Activated naive CD8-positive, alpha-beta T cell treated with anti-CD3 and anti-CD28 coated beads, Interleukin-2, amount 10 ng/mL, durations not matched to agents 7 days and 5 days (primary cell): ENCODE measurements around the gene LDAH. TPM values are rescaled to one million over a fixed set of nuclear protein-coding genes. Genes with fewer than 3 reads are reported as not detected.
"Not testable (repeated sequence)": the region's sequence is repeated elsewhere in the genome, so short reads cannot be mapped to it uniquely, and the experiment has no call there.

ENCODE experiments used
- ATAC-seq: fragments of 150-1000 bp; cut with Tn5 transposase; one replicate; pipeline ENCODE4 v1.10.0; 2021; ENCODE audit warnings: low read depth, moderate library complexity
- POLR2A ChIA-PET: fragments of 350-600 bp; sonication (Branson Sonifier 250); formaldehyde crosslinking; loops from one replicate; lab custom pipeline; 2021; ENCODE audit warnings: antibody characterized with exemption; lab: Charles Lee
- DNase-seq: peaks from one replicate; pipeline ENCODE4 v3.0.0; 2021
- H3K27ac Mint-ChIP-seq: one replicate; pipeline ENCODE4 v1.8.0; 2022; ENCODE audit warnings: mild to moderate bottlenecking, mixed read lengths
- H3K27me3 Mint-ChIP-seq: one replicate; pipeline ENCODE4 v1.8.0; 2022; ENCODE audit warnings: mild to moderate bottlenecking, moderate library complexity, mixed read lengths
- H3K36me3 Mint-ChIP-seq: one replicate; pipeline ENCODE4 v1.8.0; 2021; ENCODE audit warnings: mild to moderate bottlenecking, mixed read lengths
- H3K4me1 Mint-ChIP-seq: one replicate; pipeline ENCODE4 v1.8.0; 2021; ENCODE audit warnings: mixed read lengths
- H3K4me3 Mint-ChIP-seq: one replicate; pipeline ENCODE4 v1.8.0; 2022; ENCODE audit warnings: mild to moderate bottlenecking, moderate library complexity, mixed read lengths
- H3K9me3 Mint-ChIP-seq: one replicate; pipeline ENCODE4 v1.8.0; 2021; ENCODE audit warnings: mixed read lengths
- total RNA-seq, 2 experiments: library from RNA; stranded (reverse); gene quantifications; one replicate each; pipeline ENCODE4 v1.2.3, GENCODE V29; 2021

The LDAH gene
- total RNA-seq, 2 experiments from 2014 or later, result 19.1 to 21.8 TPM

DNA sequence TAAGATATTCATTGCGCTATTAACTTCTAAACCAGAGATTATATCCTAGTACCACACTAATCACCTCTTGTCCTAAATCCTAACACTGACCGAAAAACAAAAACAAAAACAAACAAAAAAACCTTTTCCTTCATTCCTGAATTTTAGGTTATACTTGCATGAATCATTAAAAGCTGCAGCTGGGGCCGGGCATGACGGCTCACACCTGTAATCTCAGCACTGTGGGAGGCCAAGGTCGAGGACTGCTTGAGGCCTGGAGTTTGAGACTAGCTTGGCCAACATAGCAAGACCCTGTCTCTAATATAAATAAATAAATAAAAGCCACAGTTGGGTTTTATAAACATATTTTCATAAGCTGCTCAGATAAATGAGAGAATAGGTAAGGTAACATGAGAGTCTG, 96.0 kb downstream of the LDAH start:
- Mint-ChIP-seq H3K27me3 (no peaks in the 10 kb centered on the region), H3K9me3 (peaks cover 2% of the 10 kb centered on the region), H3K4me1 (no peaks in the 10 kb centered on the region), H3K36me3 (peaks cover 35% of the 10 kb centered on the region), H3K4me3 (no peak overlapping the region), H3K27ac (no peak overlapping the region)
- no peak for DNase-seq
- ATAC-seq, result no peak
- POLR2A ChIA-PET, result no interaction called here

DNA sequence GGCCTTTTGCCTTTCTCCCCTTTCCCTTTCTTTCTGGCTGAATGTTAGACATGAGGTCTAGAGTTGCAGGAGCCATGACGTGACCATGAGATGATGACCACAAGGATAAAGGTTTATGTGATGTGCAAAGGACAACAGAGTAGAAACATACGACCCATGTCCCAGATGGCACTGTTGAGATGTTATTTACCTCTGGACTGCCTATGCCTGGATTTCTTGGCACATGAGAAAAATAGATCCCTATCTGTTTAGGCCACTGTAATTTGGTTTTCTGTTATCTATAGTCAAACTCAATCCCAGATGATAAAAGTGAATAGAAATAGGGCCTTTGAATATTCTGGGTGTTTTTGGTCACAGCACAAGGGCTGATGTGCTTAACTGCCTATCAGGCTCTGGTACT, 97.1 kb downstream of the LDAH start:
- Mint-ChIP-seq H3K27ac (no peak overlapping the region), H3K4me3 (no peak overlapping the region), H3K27me3 (no peaks in the 10 kb centered on the region), H3K9me3 (peaks cover 2% of the 10 kb centered on the region), H3K36me3 (peaks cover 33% of the 10 kb centered on the region), H3K4me1 (no peaks in the 10 kb centered on the region)
- no peak for ATAC-seq
- no peak for DNase-seq
- POLR2A ChIA-PET, result no interaction called here

DNA sequence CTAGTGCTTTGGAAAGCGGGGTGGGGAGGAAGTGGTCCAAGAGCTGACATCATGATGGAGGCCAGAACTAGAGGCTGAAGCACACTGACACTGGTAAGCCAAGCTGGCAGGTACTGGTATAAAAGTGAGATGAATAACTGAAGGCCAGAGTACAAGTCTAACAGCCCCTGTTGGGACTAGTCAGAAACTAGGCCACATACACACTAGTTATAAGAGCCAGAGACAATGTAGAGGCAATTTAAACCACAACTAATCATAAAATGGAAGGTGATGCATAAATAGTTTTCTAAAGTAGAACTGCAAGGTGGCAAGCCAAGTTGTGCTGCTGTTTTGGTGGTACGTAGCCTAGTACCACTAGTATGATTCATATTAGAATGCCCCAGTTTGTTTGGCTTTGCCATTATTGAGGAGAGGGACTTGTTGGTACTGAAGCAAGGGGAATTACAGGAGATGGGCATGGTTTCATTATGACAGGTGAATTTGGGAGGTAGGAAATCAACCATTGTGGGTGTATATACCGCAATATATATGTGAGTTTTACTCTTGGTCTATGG, 98.3 kb downstream of the LDAH start:
- Mint-ChIP-seq H3K36me3 (peaks cover 36% of the 10 kb centered on the region), H3K4me3 (no peak overlapping the region), H3K9me3 (peaks cover 2% of the 10 kb centered on the region), H3K27ac (no peak overlapping the region), H3K4me1 (no peaks in the 10 kb centered on the region), H3K27me3 (no peaks in the 10 kb centered on the region)
- POLR2A ChIA-PET, result no interaction called here
- ATAC-seq, result no peak
- no peak for DNase-seq

DNA sequence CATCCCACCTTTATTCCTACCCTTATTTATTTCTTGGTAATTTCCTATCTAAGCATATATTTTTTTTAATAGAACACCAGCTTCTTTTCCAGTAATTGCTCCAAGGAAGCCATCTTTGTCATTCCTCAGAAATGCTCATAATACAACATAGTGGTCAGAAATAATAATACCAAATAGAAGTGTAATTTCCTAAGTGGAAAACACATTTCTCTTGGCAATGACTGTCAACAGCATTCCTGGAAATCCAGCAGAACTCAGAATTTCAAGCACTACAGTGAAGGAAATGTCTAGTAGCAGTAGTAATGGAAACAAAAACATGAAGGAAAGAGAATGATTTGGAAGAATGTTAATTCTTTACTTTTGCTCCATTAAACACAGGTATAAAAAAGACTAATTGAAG, 99.4 kb downstream of the LDAH start:
- H3K4me1 Mint-ChIP-seq, result no peaks in the 10 kb centered on the region
- POLR2A ChIA-PET, result no interaction called here

DNA sequence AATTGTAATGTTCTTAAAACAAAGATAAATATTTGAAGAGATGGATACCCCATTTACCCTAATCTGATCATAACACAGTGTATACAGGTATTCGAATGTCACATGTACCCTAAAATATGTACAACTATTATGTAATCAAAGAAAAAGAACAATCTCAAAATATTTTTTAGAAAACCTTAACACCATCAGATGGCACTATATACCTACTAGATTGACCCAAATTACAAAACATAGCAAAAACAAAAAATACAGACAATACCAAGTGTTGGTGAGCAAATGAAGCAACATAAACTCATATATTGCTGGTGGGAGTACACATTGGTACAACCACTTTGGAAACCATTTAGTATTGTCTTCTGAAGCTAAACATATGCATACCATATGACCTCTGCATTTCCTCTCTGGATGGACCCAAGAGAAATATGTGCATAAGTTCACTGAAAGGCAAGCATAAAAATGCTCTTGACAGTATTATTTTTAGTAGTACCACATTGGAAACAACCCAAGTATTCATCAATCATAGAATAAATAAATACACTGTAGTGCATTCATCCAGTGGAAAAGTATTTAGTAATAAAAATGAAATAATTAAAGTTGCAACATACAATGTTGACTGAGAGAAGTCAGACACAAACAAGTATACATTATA, 100.2 kb downstream of the LDAH start:
- Mint-ChIP-seq H3K4me1 (no peaks in the 10 kb centered on the region), H3K4me3 (no peak overlapping the region), H3K27ac (no peak overlapping the region), H3K9me3 (peaks cover 2% of the 10 kb centered on the region), H3K36me3 (peaks cover 41% of the 10 kb centered on the region), H3K27me3 (no peaks in the 10 kb centered on the region)
- no peak for DNase-seq
- no peak for ATAC-seq
- POLR2A ChIA-PET, result no interaction called here

More for the DNA sequence above, 99.4 kb downstream of the LDAH start:
- ATAC-seq (no peak), DNase-seq (no peak)
- no peaks in the 10 kb centered on the region for H3K27me3 Mint-ChIP-seq
- H3K9me3 Mint-ChIP-seq, result peaks cover 2% of the 10 kb centered on the region
- peaks cover 39% of the 10 kb centered on the region for H3K36me3 Mint-ChIP-seq
- no peak overlapping the region for H3K4me3 Mint-ChIP-seq
- no peak overlapping the region for H3K27ac Mint-ChIP-seq

DNA sequence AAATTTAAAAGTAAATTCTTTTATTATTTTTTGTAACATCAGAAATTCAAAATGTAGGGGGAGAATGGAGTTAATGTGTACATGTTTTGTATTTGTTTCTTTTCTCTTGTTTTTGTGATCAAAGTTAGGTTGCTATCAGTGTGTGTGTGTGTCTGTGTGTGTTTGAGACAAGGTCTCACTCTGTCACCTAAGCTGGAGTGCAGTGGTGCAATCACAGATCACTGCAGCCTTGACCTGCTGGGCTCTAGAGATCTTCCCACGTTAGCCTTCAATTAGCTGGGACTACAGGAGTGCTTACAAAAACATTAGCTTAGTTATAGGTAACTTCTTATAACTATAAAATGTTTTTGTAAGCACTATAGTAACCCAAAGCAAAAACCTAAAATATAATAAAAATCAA, 105.3 kb downstream of the LDAH start:
- no peaks in the 10 kb centered on the region for H3K27me3 Mint-ChIP-seq
- H3K27ac Mint-ChIP-seq, result no peak overlapping the region
- no peak overlapping the region for H3K4me3 Mint-ChIP-seq
- H3K9me3 Mint-ChIP-seq, result peaks cover 10% of the 10 kb centered on the region
- peaks cover 45% of the 10 kb centered on the region for H3K36me3 Mint-ChIP-seq
- no peaks in the 10 kb centered on the region for H3K4me1 Mint-ChIP-seq
- POLR2A ChIA-PET, result no interaction called here
- DNase-seq, result no peak
- no peak for ATAC-seq

DNA sequence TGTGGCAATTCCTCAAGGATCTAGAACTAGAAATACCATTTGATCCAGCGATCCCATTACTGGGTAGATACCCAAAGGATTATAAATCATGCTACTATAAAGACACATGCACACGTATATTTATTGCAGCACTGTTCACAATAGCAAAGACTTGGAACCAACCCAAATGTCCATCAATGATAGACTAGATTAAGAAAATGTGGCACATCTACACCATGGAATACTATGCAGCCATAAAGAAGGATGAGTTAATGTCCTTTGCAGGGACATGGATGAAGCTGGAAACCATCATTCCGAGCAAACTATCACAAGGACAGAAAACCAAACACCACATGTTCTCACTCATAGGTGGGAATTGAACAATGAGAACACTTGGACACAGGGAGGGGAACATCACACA, 106.7 kb downstream of the LDAH start:
- H3K4me3 Mint-ChIP-seq, H3K27me3 Mint-ChIP-seq, H3K4me1 Mint-ChIP-seq, DNase-seq, H3K27ac Mint-ChIP-seq, POLR2A ChIA-PET, ATAC-seq, H3K9me3 Mint-ChIP-seq: not testable (repeated sequence)
- H3K36me3 Mint-ChIP-seq, result peaks cover 44% of the 10 kb centered on the region

DNA sequence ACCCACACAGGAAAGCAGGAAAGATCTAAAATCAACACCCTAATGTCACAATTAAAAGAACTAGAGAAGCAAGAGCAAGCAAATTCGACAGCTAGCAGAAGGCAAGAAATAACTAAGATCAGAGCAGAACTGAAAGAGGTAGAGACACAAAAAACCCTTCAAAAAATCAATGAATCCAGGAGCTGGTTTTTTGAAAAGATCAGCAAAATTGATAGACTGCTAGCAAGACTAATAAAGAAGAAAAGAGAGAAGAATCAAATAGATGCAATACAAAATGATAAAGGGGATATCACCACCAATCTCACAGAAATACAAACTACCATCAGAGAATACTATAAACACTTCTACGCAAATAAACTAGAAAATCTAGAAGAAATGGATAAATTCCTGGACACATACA, 108.5 kb downstream of the LDAH start:
- not testable (repeated sequence) for H3K27me3 Mint-ChIP-seq
- H3K36me3 Mint-ChIP-seq, result peaks cover 44% of the 10 kb centered on the region

DNA sequence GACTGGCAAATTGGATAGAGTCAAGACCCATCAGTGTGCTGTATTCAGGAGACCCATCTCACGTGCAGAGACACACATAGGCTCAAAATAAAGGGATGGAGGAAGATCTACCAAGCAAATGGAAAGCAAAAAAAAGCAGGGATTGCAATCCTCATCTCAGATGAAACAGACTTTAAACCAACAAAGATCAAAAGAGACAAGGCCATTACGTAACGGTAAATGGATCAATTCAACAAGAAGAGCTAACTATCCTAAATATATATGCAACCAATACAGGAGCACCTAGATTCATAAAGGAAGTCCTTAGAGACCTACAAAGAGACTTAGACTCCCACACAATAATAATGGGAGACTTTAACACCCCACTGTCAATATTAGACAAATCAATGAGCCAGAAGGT, 109.3 kb downstream of the LDAH start:
- DNase-seq, H3K27ac Mint-ChIP-seq, H3K9me3 Mint-ChIP-seq, ATAC-seq, H3K27me3 Mint-ChIP-seq, H3K4me3 Mint-ChIP-seq, H3K4me1 Mint-ChIP-seq, POLR2A ChIA-PET: not testable (repeated sequence)
- H3K36me3 Mint-ChIP-seq, result peaks cover 41% of the 10 kb centered on the region

More for the DNA sequence above, 108.5 kb downstream of the LDAH start:
- H3K4me3 Mint-ChIP-seq, POLR2A ChIA-PET, ATAC-seq, DNase-seq, H3K27ac Mint-ChIP-seq, H3K9me3 Mint-ChIP-seq, H3K4me1 Mint-ChIP-seq: not testable (repeated sequence)

DNA sequence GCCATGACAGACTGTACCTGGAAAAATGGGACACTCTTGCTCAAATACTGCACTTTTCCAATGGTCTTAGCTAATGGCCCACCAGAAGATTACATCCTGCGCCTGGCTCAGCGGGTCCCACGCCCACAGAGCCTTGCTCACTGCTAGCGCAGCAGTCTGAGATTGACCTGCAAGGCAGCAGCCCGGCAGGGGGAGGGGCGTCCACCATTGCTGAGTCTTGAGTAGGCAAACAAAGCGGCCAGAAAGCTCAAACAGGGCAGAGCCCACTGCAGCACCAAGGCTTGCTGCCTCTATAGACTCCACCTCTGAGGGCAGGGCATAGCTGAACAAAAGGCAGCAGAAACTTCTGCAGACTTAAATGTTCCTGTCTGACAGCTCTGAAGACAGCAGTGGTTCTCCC, 111.3 kb downstream of the LDAH start:
- DNase-seq, ATAC-seq, H3K27me3 Mint-ChIP-seq, H3K4me3 Mint-ChIP-seq, H3K4me1 Mint-ChIP-seq, H3K27ac Mint-ChIP-seq, POLR2A ChIA-PET, H3K9me3 Mint-ChIP-seq: not testable (repeated sequence)
- H3K36me3 Mint-ChIP-seq, result peaks cover 31% of the 10 kb centered on the region

DNA sequence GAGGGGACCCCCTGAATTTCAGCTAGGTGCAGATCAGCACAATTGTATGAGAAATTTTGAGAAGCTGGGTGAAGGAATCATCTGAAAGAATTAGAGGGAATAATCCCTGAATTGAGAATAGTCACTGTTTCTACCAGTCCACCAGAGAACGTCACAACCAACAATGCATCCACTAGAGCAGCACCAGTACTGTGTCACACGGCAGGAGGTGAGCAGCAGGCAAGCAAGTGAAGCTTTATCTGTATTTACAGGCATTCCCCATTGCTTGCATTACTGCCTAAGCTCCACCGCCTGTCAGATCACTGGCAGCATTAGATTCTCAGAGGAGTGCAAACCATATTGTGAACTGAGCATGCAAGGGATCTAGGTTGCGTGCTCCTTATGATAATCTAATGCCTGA, 115.3 kb downstream of the LDAH start:
- H3K9me3 Mint-ChIP-seq, result no peaks in the 10 kb centered on the region
- no peak overlapping the region for H3K4me3 Mint-ChIP-seq
- no peaks in the 10 kb centered on the region for H3K4me1 Mint-ChIP-seq
- peaks cover 11% of the 10 kb centered on the region for H3K36me3 Mint-ChIP-seq
- no peak for DNase-seq
- H3K27ac Mint-ChIP-seq, result no peak overlapping the region
- POLR2A ChIA-PET, result no interaction called here
- ATAC-seq, result no peak
- no peaks in the 10 kb centered on the region for H3K27me3 Mint-ChIP-seq

DNA sequence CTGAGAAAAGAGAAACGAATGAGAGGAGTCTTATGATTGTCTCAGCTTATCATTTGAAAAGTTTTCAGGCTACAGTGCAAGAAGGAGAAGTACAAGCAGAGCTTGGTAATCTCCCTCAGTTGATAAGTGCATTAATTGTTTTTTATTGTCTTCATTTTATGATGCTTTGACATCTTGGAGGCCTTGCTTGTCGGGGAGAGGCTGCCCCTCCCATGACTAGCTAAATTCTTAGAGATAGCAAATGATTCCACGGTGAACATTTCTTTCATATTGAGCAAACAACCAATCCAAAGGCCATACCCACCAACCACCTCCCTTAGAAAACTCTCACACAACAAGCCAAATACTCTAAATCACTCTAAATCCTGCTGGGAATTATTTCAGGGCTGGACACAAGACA, 116.1 kb downstream of the LDAH start:
- no peaks in the 10 kb centered on the region for H3K9me3 Mint-ChIP-seq
- no peaks in the 10 kb centered on the region for H3K27me3 Mint-ChIP-seq
- DNase-seq (no peak), ATAC-seq (no peak)
- H3K36me3 Mint-ChIP-seq, result peaks cover 11% of the 10 kb centered on the region
- H3K4me3 Mint-ChIP-seq, result no peak overlapping the region
- H3K4me1 Mint-ChIP-seq, result no peaks in the 10 kb centered on the region
- H3K27ac Mint-ChIP-seq, result no peak overlapping the region
- POLR2A ChIA-PET, result no interaction called here

DNA sequence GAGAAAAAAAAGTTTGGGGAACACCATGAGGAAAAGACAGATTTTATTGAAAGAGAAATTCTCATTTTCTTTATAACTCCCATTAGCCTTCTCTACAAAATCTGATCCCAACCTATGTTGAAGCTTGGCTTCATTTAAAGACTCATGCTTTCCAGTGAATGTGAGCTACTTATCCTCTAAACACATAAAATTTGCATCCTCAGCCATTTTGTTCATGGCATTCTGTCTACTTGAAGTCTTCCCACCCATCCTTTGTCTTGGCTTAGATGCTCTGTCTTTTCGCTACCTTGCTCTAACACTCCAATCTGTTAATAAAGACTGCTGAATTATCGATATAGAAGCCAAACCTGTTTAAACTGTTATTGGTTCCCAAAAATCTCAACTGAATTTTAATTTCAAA, 116.7 kb downstream of the LDAH start:
- DNase-seq (no peak), ATAC-seq (no peak)
- Mint-ChIP-seq H3K27me3 (no peaks in the 10 kb centered on the region), H3K4me3 (no peak overlapping the region), H3K4me1 (no peaks in the 10 kb centered on the region), H3K27ac (no peak overlapping the region), H3K36me3 (peaks cover 8% of the 10 kb centered on the region), H3K9me3 (no peaks in the 10 kb centered on the region)
- POLR2A ChIA-PET, result no interaction called here

DNA sequence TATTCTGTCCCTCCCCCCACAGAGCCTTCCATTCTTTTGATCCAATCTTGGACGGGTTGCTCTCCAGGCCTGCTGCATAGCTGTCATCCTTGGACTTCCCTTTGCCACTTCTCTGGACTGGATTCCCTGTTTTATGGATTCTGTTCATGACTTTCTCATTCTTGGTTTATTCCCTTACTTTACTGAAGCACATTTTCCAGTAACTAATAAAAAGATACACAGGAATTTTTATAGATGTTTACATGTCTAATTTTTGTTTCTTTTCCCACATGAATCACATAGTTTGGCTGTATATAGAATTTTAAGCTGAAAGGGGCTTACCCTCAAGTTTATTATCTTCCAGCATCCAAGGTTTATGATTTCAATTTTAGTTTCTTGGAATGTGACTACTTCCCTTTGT, 118.0 kb downstream of the LDAH start:
- peaks cover under 1% of the 10 kb centered on the region for H3K4me1 Mint-ChIP-seq
- no peaks in the 10 kb centered on the region for H3K27me3 Mint-ChIP-seq
- DNase-seq, result no peak
- peaks cover 2% of the 10 kb centered on the region for H3K36me3 Mint-ChIP-seq
- H3K4me3 Mint-ChIP-seq, result no peak overlapping the region
- POLR2A ChIA-PET, result no interaction called here
- no peaks in the 10 kb centered on the region for H3K9me3 Mint-ChIP-seq
- H3K27ac Mint-ChIP-seq, result no peak overlapping the region
- no peak for ATAC-seq
